HG03159 (cell line): ENCODE measurements around the gene RBM17.
"Not testable (repeated sequence)": the region's sequence is repeated elsewhere in the genome, so short reads cannot be mapped to it uniquely, and the experiment has no call there.

Source experiments
- ATAC-seq: cut with Tn5 transposase; IDR thresholded peaks from one replicate; pipeline ENCODE4 v1.9.1; 2021; ENCODE audit warnings: mild to moderate bottlenecking, moderate library complexity; ENCODE audit not compliant: unreplicated experiment

The RBM17 gene

DNA sequence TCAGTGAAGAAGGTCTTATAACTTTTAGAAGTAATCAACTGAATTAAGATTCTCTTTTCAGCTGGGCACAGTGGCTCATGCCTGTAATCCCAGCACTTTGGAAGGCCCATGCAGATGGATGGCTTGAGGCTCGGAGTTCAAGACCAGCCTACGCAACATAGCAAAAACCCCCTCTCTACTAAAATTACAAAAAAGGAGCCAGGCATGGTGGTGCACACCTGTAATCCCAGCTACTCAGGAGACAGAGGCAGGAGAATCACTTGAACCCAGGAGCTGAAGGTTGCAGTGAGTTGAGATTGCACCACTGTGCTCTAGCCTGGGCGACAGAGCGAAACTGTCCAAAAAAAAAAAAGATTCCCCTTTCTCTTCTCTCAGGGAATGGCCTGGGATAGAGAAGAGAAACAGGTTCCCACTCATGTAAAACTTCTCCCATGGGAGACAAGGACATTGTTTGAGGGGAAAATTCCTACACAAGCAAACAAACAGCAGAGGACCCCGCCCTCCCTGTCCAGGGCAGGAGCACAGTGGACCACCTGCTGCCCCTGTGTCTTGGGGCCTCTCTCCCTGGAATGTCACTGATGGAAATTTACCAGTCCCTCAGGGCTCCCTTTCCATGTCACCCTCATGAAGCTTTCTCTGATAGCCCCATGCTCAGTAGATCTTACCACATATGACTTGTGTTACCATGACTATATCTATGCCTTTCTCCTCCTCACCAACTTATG, 32.3 kb upstream of the RBM17 start:
- ATAC-seq = no peak

DNA sequence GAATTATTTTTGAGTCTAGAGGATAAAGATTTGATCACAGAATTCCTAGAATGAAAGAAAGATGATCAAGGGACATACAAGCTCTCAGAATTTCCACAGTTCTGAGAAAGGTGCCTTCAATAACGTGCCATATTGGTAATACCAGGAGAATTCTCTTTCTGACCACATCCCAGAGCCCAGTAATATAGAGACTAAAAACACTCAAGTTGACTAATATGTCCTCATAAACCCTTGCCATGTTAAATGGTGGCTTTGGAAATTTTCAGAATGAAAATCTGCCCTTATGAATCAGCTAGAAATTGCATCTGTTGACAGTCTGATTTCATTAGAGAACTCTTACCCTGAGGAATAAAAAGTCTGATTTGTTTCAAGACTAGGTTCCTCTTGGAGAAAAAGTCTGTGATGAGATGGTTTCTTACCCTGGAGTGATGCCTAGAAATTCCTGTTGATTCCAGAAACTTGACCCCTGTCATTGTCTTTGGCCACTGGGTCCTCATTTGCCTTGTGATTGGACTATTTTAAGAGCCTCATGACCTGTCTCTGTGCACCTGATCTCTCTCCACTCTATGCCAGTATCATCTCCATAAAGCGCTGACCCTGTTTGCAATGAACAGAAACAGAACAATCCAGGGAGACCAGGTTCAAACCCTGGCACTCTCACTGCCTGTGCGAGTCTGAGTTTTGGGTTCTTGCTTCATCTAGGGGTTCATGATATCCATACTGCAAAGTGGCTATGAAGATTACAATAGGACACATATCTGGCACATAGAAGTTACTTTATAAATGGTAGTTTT, 30.0 kb upstream of the RBM17 start:
- no peak for ATAC-seq

DNA sequence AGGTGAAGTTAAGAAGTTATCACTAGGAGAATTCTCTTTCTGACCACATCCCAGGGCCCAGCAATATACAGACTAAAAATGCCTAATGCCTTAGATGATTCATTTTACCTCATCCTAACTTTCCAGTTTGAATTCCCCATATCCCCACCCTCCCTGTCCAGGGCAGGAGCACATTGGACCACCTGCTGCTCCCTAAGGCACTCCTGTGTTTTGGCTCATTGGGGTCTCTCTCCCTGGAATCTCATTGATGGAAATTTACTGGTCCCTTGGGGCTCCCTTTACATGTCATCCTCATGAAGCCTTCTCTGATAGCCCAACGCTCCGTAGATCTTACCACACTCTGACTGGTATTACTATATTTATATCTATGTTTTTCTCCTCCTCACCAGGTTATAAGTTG, 29.3 kb upstream of the RBM17 start:
- no peak for ATAC-seq

DNA sequence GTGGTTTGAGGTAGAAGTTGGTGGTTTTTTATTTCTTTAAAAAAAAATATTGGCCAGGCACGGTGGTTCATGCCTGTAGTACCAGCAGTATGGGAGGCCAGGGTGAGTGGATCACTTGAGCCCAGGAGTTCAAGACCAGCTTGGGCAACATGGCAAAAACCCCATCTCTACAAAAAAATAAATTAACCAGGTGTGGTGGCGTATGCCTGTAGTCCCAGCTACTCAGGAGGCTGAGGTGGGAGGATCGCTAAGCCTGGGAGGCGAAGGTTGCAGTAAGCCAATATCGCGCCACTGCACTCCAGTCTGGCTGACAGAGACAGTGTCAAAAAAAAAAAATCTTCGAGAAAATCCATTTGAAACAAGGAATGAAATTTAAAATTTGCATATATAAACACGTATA, 27.8 kb upstream of the RBM17 start:
- ATAC-seq = no peak

DNA sequence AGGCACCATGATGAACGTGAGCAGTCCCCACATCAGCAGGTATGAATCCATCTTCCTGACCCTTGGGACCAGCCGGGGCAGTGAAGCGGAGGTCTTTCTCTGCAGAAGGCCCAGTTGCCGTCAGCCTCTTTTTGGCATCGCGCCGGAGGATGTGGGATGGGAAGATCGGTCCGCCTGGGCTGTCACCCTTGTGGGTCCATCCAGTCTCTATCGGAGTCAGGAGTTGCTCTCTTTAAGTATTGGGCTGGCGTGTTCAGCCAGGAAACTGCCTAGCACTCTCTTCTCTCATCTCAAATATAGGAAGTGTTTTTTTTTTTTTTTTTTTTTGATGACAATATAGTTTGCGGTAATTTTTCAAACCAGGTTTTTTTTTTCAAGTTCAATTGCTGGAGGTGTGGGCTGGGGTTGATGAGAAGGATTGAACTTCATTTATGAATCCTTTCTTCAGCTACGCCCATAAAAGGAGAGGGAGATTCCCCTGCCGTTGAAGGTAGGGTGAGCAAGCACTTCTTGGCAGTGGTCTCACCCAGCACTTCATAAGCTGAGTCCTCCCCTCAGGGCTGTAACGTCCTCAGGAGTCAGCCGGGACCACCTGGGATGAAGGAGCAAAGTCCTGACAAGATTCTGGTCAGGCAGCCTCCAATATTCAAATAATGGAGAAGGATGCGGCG, 26.6 kb upstream of the RBM17 start, which contains the start of gene IL2RA:
Gene IL2RA (minus strand): TSS at position 267 of the 671 bp plus-strand sequence. CDS start 216 bp downstream, at position 51.
- no peak for ATAC-seq

DNA sequence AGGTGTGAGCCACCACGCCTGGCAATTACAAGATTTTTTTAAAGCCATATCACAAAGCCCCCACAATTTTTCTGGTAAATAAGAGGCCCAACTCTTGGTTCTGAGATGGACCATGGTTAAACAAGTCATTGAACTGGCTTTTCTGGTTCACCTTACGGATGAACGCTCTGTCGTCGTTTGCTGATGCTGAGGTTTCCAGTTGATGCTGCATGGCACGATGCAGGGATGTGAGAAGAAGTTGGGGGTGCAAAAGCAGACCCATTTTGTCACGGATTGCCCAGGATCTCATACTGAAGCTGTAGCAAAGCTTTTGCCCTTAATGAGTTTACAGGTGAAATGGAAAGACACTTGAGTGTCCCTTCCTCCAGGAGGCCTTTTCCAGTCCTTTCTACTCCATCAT, 24.7 kb upstream of the RBM17 start:
- no peak for ATAC-seq

DNA sequence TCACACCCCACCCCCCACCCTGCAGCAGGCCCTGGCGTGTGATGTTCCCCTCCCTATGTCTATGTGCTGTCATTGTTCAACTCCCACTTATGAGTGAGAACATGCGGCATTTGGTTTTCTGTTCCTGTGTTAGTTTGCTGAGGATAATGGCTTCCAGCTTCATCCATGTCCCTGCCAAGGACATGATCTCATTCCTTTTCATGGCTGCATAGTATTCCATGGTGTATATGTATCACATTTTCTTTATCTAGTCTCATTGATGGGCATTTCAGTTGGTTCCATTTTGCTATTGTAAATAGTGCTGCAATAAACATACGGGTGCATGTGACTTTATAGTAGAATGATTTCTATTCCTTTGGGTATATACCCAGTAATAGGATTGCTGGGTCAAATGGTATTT, 24.1 kb upstream of the RBM17 start:
- ATAC-seq = not testable (repeated sequence)

DNA sequence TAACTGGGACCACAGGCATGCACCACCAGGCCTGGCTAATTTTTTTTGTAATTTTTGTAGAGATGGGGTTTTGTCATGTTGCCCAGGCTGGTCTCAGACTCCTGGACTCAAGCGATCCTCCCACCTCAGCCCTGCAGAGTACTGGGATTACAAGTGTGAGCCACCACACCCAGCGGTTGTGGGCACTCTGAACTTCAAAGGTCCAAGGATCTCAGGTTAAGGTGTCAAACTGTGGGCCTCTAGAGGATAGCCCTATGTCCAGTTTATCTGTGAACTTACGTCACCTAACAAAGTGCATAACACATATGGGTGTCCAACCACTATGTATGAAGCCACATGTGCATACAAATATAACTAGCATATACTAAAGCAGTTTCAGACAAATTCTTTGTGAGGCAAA, 23.4 kb upstream of the RBM17 start:
- ATAC-seq = no peak

DNA sequence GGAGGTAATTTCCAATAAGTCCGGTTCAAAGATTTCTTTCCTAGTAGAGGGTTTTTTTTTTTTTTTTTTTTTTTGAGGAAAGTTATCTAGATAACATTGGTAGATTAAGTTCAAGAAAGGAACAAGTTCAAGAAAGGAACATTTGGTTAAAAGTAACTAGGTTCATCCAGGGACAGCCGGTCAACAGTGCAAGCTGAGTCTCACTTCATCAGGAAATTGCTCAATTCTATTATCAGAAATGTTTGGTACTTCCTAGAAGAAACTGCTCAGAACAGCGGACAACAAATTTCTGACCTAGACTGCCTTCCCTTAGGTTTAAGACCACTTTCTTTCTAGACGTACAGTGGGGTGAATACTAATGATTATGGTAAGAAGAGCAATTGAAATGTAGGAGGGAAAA, 23.0 kb upstream of the RBM17 start:
- ATAC-seq = no peak

DNA sequence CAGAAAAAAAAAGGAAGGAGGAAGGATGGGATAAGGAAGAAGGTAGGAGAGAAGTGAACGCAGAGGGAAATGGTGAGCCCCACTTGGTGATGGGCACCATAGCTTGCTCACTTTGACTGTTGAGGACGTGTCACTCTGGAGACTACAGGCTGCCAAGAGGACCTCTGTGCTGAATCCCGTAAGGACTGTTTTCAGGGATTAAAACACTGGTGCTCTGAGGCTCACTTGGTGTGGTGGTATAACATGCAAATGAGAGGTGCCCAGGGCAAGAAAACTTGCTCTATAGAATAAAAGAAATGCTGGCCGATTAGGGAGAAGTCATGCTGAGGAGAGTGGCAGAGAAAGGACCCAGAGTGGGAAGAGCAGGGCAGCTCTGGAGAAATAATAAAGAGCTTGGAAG, 21.4 kb upstream of the RBM17 start:
- ATAC-seq = no peak

DNA sequence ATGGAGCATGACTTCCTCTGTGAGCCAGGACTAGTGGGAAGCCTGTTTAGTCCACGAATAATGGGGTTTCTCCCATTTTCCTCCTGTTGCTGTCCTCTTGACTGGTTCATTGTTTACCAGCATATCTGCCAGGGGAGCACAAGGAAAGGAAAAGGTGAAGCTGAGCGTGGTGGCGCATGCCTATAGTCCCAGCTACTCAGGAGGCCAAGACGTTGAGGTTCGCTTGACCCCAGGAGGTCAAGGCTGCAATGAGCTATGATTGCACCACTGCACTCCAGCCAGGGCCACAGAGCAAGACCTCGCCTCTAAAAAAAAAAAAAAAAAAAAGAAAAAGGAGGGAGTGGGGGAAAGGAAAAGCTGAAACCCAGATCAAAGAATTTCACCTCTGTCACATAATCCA, 20.8 kb upstream of the RBM17 start:
- no peak for ATAC-seq

DNA sequence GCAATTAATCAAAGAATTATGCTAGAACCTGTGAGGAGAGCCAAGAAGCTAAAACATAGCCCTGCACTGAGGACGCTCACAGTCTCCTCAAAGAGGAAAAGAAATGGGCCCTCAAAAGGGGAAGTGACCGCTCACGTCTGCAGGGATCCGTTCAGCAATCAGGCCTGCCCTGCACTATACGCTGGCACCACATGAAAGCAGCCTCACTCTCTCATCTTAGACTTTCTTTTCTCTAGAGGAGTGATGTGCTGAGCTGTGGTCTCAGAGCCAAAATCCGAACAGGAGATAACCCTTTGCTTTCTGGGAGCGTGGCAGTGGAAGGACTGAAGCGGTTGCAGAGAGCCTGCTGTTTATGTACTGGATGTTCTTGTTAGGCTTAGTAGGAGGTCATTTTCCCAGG, 20.4 kb upstream of the RBM17 start:
- ATAC-seq = peak; percentile 45

DNA sequence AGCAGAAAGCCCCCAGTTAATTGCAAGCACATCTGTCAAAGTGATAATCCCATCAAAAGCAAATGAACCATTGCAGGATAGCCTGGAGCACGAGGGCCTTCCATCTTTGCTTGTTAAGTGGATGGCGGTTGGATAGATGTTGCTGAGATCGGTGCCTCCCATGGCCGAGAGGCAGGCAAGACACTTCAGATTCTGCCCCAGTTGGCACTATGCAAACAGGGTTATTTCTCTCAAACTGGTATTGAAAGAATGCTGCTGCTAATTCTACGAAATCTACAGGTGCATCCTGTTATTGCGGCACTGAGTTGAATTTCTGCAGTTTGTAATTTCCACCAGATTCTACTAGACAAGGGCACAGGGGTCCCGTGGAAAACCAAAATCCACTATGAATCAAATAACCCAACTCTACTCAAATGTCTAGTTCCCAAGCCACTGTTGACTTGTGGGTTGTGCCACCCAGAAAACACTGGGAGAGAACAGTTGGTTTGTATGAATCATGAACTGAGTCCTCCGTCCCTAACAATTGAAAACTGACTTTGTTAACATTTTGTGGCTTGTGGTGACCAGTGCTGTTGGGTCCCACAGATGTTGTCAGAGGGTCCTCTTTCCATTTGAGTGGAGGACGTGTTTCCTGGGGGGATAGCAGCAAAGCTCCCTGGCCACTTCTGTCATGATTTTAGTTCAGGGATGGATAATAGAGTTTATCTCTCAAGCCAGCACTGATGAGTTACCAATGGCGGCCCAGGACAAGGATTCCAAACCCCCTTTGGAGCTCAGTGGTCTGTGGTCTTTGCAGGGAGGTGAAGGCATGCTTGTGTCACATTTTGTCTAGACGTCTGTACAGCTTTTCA, 19.5 kb upstream of the RBM17 start:
- ATAC-seq = no peak

DNA sequence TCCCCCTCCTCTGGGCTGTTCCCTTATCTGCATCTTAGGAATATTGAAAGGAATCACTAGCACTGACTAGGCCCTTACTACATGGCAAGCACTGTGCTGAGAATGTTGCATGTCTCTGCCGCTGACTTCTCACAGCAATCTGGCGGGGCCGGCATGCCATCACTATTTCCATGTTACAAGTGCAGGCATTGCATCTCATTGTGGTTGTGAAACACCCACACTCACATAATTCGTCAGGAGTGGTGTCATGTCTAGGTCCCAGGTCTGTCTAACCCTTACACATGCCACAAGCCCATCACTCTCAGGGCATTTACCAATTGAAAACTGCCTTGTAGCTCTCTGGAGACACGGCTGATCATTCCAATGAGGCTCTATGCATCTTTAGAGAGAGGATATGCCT, 18.2 kb upstream of the RBM17 start:
- ATAC-seq = no peak

DNA sequence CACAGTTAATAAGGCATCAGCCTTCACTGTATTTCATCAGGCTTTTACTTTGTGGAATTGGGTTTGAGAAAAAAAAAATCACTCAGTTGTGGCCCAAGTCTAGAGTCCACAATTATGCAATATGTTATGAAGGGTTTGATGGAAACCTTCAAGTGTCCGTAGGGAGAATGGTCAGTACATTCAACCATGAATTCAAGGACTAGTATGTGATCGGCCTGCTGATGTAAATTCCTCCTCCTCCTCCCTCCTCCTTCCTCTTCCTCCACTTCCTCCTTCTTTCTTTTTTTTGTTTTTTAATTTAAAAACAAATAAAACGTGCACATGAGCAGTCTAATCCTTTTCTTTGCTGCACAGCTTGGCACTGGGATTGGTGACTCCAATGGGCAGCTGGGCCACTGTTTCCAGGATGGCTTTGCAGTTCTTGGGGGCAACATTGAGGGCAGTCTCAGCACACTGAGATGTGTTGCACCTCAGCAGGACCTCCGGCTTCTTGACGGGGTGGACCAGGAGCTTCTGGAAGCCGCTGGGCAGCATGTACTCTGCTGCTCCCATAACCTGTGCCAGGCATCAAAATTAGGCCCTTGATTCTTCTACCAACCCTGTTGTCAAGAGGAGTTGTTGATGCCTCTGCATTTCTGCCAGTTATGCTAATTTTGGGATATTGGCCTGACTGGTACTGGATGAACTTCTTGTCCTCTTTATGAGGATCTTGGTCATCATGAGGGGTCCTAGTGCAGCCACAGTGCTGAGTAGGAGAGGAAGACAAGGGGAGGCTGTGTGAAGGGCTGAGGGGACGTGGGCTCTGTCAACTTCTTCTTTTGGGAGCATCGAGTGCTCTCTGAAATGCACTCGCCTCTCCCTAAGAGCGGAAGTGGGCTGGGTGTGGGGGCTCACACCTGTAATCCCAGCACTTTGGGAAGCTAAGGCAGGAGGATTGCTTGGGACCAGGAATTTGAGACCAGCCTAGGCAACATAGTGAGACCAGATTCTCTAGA, 17.4 kb upstream of the RBM17 start:
- no peak for ATAC-seq

DNA sequence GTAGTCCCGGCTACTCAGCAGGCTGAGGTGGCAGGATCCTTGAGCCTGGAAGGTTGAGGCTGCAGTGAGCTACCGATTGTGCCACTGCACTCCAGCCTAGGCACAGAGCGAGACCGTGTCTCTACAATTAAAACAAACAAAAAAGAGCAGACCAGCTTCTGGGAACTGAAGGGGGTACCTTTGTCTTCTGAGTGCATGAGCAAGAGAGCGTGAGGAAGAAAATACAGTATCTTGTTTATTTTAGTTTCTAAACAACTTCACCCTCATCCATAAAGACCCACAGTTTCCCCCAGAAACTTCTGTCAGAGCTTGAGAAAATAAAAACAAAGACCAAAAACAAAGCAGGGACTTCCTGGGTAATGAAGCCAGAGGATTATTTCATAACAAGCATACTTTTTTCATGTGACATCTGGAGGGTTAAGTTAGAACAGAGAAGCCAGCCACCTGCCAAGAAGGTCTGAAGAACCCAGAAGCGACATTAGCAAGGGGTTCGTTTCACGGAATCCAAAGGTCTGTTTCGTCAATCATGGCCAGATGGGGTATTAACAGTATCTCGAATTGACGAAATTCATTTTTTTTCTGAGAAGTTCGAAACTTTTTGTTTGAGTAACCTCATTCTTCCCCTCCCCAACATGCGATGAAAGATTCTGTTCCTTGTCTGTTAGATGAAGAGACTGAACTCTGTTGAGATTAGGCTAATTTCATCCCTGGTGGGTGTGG, 16.5 kb upstream of the RBM17 start:
- ATAC-seq = no peak

DNA sequence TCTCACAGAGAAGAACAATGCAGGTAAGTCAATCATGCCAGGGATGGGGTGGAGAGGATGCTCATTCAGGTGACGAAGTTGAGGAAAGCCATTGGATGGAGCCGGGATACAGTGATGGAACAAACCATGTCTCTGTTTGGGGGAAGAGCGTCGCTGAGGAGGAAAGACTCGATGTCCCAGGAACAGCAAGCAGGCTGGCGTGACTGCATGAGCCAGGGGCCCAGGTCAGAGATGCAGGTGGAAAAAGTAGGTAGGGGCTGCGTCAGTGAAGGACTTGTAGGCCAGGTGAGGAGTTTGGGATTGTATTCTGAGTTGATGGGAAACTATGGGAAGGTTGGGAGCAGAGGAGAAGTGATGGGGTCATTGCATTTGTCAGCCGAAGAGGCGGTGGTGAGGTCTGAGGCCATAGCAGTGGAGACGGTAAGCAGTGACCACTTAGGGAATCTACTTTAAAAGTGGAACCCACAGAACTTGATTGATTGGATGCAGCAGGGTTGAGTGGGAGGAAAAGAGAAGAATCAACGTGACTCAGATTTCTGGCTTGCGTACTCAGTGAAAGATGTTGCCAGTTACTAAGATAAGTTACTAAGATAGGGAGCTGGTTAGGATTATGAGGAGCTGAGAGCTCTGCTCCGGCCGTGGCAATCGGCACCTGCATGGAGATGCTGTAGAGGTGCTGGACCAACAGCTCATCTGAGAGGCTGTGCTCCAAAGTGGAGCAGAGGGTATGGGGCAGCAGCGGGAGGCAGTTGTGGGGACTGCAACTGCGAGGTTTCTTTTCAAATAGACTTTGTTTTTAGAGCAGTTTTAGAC, 14.1 kb upstream of the RBM17 start:
- ATAC-seq = no peak

DNA sequence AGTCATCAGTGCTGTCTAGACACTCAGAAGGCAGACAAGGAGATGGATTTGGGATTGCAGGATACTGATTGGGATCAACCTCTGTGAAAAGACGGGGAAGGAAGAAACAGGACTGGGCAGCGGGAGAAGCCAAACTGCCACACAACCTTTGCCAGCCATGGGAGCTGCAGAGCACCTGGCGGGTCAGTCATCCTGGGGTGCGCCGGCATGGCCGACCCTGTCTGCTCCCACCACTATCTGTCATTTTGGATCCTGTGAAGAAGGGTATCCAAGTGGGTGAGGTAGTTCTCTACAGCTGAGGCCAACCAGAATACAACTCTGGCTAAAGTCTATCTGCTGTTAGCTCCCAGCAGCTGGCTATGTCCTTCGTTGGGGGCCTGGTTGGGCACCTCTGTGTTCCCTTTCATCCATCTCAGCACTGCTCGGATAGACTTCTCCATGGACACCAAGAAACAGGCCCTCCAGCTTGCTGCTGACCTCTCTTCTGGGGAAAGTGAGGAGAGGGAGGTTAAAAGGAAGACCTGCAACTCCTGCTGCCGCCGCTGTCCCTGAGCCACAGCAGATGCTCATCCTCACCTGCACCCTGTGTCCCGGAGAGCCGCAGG, 11.7 kb upstream of the RBM17 start:
- no peak for ATAC-seq
